Fibroblast of lung (primary cell): Measurements from ENCODE around the gene C4BPA. TPM values are rescaled to one million over a fixed set of nuclear protein-coding genes. Genes with fewer than 3 reads are reported as not detected.

Experiments used
- DNase-seq, 2 donors: peaks; one replicate each; pipeline versions ENCODE4 v3.0.0 to v3.0.0-alpha.2; 2010; ENCODE audit warnings: low read depth in 2 of 2
- H2AFZ ChIP-seq: 2 replicates; pipeline ENCODE4 v1.5.1; 2012; ENCODE audit warnings: low read length, control low read depth, inconsistent platforms
- H3K27ac ChIP-seq: 2 replicates; pipeline ENCODE4 v1.5.1; 2011; ENCODE audit warnings: low read length, control low read depth; ENCODE audit not compliant: insufficient read depth
- H3K27me3 ChIP-seq: 2 replicates; pipeline ENCODE4 v1.5.1; 2011; ENCODE audit warnings: mild to moderate bottlenecking, low read length; ENCODE audit not compliant: control insufficient read depth, insufficient read depth
- H3K36me3 ChIP-seq: 2 replicates; pipeline ENCODE4 v1.5.1; 2011; ENCODE audit warnings: low read length; ENCODE audit not compliant: control insufficient read depth, insufficient read depth
- H3K4me1 ChIP-seq: 2 replicates; pipeline ENCODE4 v1.5.1; 2011; ENCODE audit warnings: low read length; ENCODE audit not compliant: control insufficient read depth, insufficient read depth; ENCODE audit errors: extremely low read depth
- H3K4me2 ChIP-seq: 2 replicates; pipeline ENCODE4 v1.5.1; 2011; ENCODE audit warnings: low read length, control low read depth; ENCODE audit not compliant: insufficient read depth; ENCODE audit errors: extremely low read depth
- H3K4me3 ChIP-seq, 4 experiments: fragments of 200-600 bp in 1 of 4; sonication (generic) in 1 of 4; replicated peaks in 1 of 4; 2 replicates each; pipeline ENCODE4 v1.5.1; 2011 to 2016; ENCODE audit warnings: low read length in 4 of 4, low read depth in 3 of 4, mild to moderate bottlenecking in 3 of 4, control low read depth in 2 of 4, inconsistent platforms in 1 of 4, mixed read lengths in 1 of 4; ENCODE audit not compliant: insufficient read depth in 1 of 4; ENCODE audit errors: control extremely low read depth in 1 of 4
- H3K79me2 ChIP-seq: 2 replicates; pipeline ENCODE4 v1.5.1; 2012; ENCODE audit warnings: mild to moderate bottlenecking, low read length, inconsistent platforms; ENCODE audit not compliant: control insufficient read depth, insufficient read depth
- H3K9ac ChIP-seq: 2 replicates; pipeline ENCODE4 v1.5.1; 2011; ENCODE audit warnings: mild to moderate bottlenecking, low read length, control low read depth; ENCODE audit not compliant: insufficient read depth
- H3K9me3 ChIP-seq: 2 replicates; pipeline ENCODE4 v1.5.1; 2012; ENCODE audit warnings: low read depth, low read length; ENCODE audit not compliant: control insufficient read depth, insufficient read depth
- H4K20me1 ChIP-seq: 2 replicates; pipeline ENCODE4 v1.5.1; 2011; ENCODE audit warnings: low read length; ENCODE audit not compliant: control insufficient read depth, insufficient read depth; ENCODE audit errors: extremely low read depth
- CTCF ChIP-seq, 2 donors: IDR thresholded peaks in 1 of 2; conservative IDR thresholded peaks in 1 of 2; 1 replicate in 1 of 2; 2 replicates in 1 of 2; pipeline ENCODE4 v1.5.1; 2011 to 2012; ENCODE audit warnings: low read length in 2 of 2, control low read depth in 1 of 2, inconsistent platforms in 1 of 2, low read depth in 1 of 2, mild to moderate bottlenecking in 1 of 2
- EZH2 ChIP-seq: IDR thresholded peaks from 2 replicates; pipeline ENCODE4 v1.5.1; 2012; ENCODE audit warnings: low read length, control low read depth, mild to moderate bottlenecking; ENCODE audit errors: missing control alignments
- polyA plus RNA-seq, 2 donors: library from polyadenylated mRNA; depleted of rRNA in 1 of 2; stranded (reverse) in 1 of 2; unstranded in 1 of 2; fragments of >200 nt; gene quantifications; 2 replicates each; pipeline ENCODE4 v1.2.1, GENCODE V29; 2011 to 2012; ENCODE audit warnings: missing spikeins in 1 of 2
- total RNA-seq: library from RNA; depleted of rRNA; stranded (reverse); fragments of >200 nt; gene quantifications from 2 replicates; pipeline ENCODE4 v1.2.1, GENCODE V29; 2014

Gene C4BPA
- total and polyA plus RNA-seq, 2 donors (not counting 1 experiment from before 2014, with no cell fraction given), result not detected

GRCh38 chr1:207139616-207140015, 35.6 kb downstream of the C4BPA start:
- no peaks in the 10 kb centered on the region for H3K4me1 ChIP-seq
- H3K9ac ChIP-seq, result no peak overlapping the region
- H3K36me3 ChIP-seq, result no peaks in the 10 kb centered on the region
- H2AFZ ChIP-seq, result no peak overlapping the region
- no peak for TF ChIP-seq EZH2
- no peak for TF ChIP-seq CTCF (conservative IDR thresholded peaks at IDR 0.05 in 1 of 2, IDR thresholded peaks at IDR 0.05 in 1 of 2; ENCODE audit: low read depth in 1 of 2, low read length in 2 of 2)
- H3K4me3 ChIP-seq, result no peak overlapping the region
- H3K79me2 ChIP-seq, result no peaks in the 10 kb centered on the region
- H3K27me3 ChIP-seq, result no peaks in the 10 kb centered on the region
- no peaks in the 10 kb centered on the region for H4K20me1 ChIP-seq
- H3K4me2 ChIP-seq, result no peak overlapping the region
- DNase-seq, result no peak
- H3K27ac ChIP-seq, result no peak overlapping the region
- H3K9me3 ChIP-seq, result no peaks in the 10 kb centered on the region

- no peaks in the 10 kb centered on the region for H3K4me1 ChIP-seq
- no peaks in the 10 kb centered on the region for H3K79me2 ChIP-seq
- H3K4me2 ChIP-seq, result no peak overlapping the region
- no peak overlapping the region for H2AFZ ChIP-seq
- H3K36me3 ChIP-seq, result no peaks in the 10 kb centered on the region
- H4K20me1 ChIP-seq, result no peaks in the 10 kb centered on the region
- H3K9me3 ChIP-seq, result no peaks in the 10 kb centered on the region
- no peak for DNase-seq
- no peak overlapping the region for H3K9ac ChIP-seq
- no peak overlapping the region for H3K27ac ChIP-seq
- TF ChIP-seq CTCF (conservative IDR thresholded peaks at IDR 0.05 in 1 of 2, IDR thresholded peaks at IDR 0.05 in 1 of 2; ENCODE audit: low read depth in 1 of 2, low read length in 2 of 2), result no peak
- no peak for TF ChIP-seq EZH2
- H3K4me3 ChIP-seq, result no peak overlapping the region
- H3K27me3 ChIP-seq, result no peaks in the 10 kb centered on the region
Measured at GRCh38 chr1:207140536-207140935, 36.5 kb downstream of the C4BPA start.

- Histone ChIP-seq H3K4me1 (no peaks in the 10 kb centered on the region), H2AFZ (no peak overlapping the region), H3K4me2 (no peak overlapping the region), H4K20me1 (no peaks in the 10 kb centered on the region), H3K9me3 (no peaks in the 10 kb centered on the region), H3K27me3 (no peaks in the 10 kb centered on the region), H3K9ac (no peak overlapping the region), H3K4me3 (no peak overlapping the region), H3K36me3 (no peaks in the 10 kb centered on the region), H3K79me2 (no peaks in the 10 kb centered on the region), H3K27ac (no peak overlapping the region)
- TF ChIP-seq EZH2 (no peak), CTCF (conservative IDR thresholded peaks at IDR 0.05 in 1 of 2, IDR thresholded peaks at IDR 0.05 in 1 of 2; ENCODE audit: low read depth in 1 of 2, low read length in 2 of 2) (no peak)
- DNase-seq, result no peak
Measured at GRCh38 chr1:207145401-207146058, 41.5 kb downstream of the C4BPA start.
